Effector memory CD8-positive, alpha-beta T cell (primary cell): Measurements from ENCODE around the gene SHC4.
"Not testable (repeated sequence)": the region's sequence is repeated elsewhere in the genome, so short reads cannot be mapped to it uniquely, and the experiment has no call there.

Source experiments
- ATAC-seq: fragments of 150-1000 bp; cut with Tn5 transposase; replicated peaks from 2 replicates; pipeline ENCODE4 v1.10.0; 2021; ENCODE audit warnings: mild to moderate bottlenecking, moderate library complexity
- DNase-seq, 3 experiments: peaks; one replicate each; pipeline ENCODE4 v3.0.0; 2021
- H3K27ac Mint-ChIP-seq, 2 donors: one replicate each; pipeline ENCODE4 v1.8.0; 2022; ENCODE audit warnings: mild to moderate bottlenecking in 2 of 2, mixed read lengths in 2 of 2, moderate library complexity in 2 of 2
- H3K27me3 Mint-ChIP-seq, 2 donors: one replicate each; pipeline ENCODE4 v1.8.0; 2022; ENCODE audit warnings: mixed read lengths in 2 of 2
- H3K36me3 Mint-ChIP-seq: one replicate; pipeline ENCODE4 v1.8.0; 2022; ENCODE audit warnings: mild to moderate bottlenecking, moderate library complexity, mixed read lengths; ENCODE audit not compliant: insufficient read depth
- H3K4me1 Mint-ChIP-seq, 2 donors: one replicate each; pipeline ENCODE4 v1.8.0; 2022; ENCODE audit warnings: low read depth in 2 of 2, mixed read lengths in 2 of 2
- H3K4me3 Mint-ChIP-seq, 2 donors: one replicate each; pipeline ENCODE4 v1.8.0; 2022; ENCODE audit warnings: mild to moderate bottlenecking in 2 of 2, mixed read lengths in 2 of 2, moderate library complexity in 2 of 2
- H3K9me3 Mint-ChIP-seq, 2 donors: one replicate each; pipeline ENCODE4 v1.8.0; 2022; ENCODE audit warnings: mixed read lengths in 2 of 2

SHC4 gene

DNA sequence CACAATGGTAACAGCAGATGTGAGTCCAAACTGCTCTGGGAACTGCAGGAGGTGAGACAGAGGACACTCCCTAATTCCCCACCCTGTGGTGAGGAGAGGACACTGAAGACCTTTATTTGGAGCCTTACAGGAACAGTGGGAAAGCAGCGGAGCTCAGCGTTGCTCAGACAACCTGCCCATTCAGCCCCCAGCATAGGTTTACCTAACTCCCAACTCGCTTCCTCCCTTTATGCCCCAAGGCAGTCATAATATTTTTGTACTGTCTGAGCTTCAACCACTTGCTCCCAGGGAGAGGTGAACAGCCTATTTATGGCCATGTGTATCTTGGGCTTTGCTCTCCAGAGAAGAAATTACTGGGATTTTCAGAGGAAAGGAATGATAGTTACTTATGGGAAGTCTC lies 34.1 kb downstream of the SHC4 start:
- no peaks in the 10 kb centered on the region for H3K36me3 Mint-ChIP-seq
- H3K9me3 Mint-ChIP-seq: no peaks in the 10 kb centered on the region
- H3K27ac Mint-ChIP-seq: no peak overlapping the region
- H3K4me3 Mint-ChIP-seq: no peak overlapping the region
- ATAC-seq (no peak), DNase-seq (no peak)
- H3K27me3 Mint-ChIP-seq: peaks cover 29 to 47% of the 10 kb centered on the region in 2 donors
- peaks cover 0 to 2% of the 10 kb centered on the region in 2 donors for H3K4me1 Mint-ChIP-seq

- no peak overlapping the region for H3K4me3 Mint-ChIP-seq
- H3K4me1 Mint-ChIP-seq: peaks cover 0 to 2% of the 10 kb centered on the region in 2 donors
- no peak for ATAC-seq
- DNase-seq: no peak
- H3K27ac Mint-ChIP-seq: no peak overlapping the region
- no peaks in the 10 kb centered on the region for H3K9me3 Mint-ChIP-seq
- H3K36me3 Mint-ChIP-seq: no peaks in the 10 kb centered on the region
- peaks cover 29 to 47% of the 10 kb centered on the region in 2 donors for H3K27me3 Mint-ChIP-seq
These were observed 34.7 kb downstream of the SHC4 start for GRCh38 chr15:48928877-48929538.

DNA sequence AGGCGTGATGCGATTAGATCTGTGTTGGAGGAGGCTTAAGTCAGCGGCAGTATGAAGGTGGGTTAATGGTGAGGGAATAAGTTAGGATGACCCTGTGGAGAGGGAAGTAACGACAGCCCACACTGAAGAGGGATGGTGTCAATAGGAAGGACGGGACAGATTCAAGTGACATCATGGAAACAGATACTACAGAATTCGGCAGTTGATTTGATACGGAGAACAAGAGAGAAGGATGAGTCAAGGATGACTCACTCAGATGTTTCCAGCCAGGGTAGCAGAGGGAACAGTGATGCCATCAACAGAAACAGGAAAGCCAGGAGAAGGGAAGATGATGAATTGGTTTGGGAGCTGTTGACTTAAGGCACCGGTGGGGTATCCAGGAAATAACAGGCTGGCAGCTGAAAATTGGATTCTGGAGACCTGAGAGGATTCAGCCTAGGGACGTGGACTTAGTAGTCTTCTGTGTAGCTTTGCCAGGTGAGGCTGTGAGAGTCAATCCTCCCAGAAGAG lies 38.0 kb downstream of the SHC4 start:
- ATAC-seq: no peak
- peaks cover 0 to 2% of the 10 kb centered on the region in 2 donors for H3K4me1 Mint-ChIP-seq
- H3K4me3 Mint-ChIP-seq: no peak overlapping the region
- H3K9me3 Mint-ChIP-seq: no peaks in the 10 kb centered on the region
- no peaks in the 10 kb centered on the region for H3K36me3 Mint-ChIP-seq
- H3K27me3 Mint-ChIP-seq: peaks cover 43 to 47% of the 10 kb centered on the region in 2 donors
- DNase-seq: no peak
- no peak overlapping the region for H3K27ac Mint-ChIP-seq

- Mint-ChIP-seq H3K4me3 (no peak overlapping the region), H3K27me3 (peaks cover 47 to 55% of the 10 kb centered on the region in 2 donors), H3K36me3 (no peaks in the 10 kb centered on the region), H3K4me1 (peaks cover 0 to 2% of the 10 kb centered on the region in 2 donors), H3K9me3 (no peaks in the 10 kb centered on the region), H3K27ac (no peak overlapping the region)
- DNase-seq (no peak), ATAC-seq (no peak)
These were observed 39.0 kb downstream of the SHC4 start for GRCh38 chr15:48924528-48925393.

DNA sequence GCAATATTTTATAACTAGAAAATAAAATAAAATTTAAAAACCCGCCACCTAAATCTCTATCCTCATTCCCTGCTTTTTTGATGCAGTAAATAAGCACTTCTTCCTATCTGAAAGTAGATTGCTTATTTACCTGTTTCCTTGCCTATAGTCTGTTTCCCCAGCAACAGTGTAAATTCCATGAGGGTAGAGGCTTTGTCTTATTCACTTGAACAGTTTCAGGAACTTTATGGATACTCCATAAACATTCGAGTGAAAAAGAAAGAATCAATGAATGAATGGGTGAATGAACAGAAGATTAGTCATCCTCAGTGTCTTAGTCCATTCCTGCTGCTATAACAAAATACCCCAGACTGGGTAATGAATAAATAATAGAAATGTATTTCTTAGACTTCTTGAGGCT lies 41.7 kb downstream of the SHC4 start:
- ATAC-seq (no peak), DNase-seq (no peak)
- Mint-ChIP-seq H3K4me1 (peaks cover 0 to 2% of the 10 kb centered on the region in 2 donors), H3K9me3 (no peaks in the 10 kb centered on the region), H3K27ac (no peak overlapping the region), H3K4me3 (no peak overlapping the region), H3K27me3 (peaks cover 51 to 54% of the 10 kb centered on the region in 2 donors), H3K36me3 (no peaks in the 10 kb centered on the region)

- Mint-ChIP-seq H3K4me1 (no peaks in the 10 kb centered on the region), H3K27me3 (peaks cover 47 to 50% of the 10 kb centered on the region in 2 donors), H3K27ac (no peak overlapping the region), H3K36me3 (no peaks in the 10 kb centered on the region), H3K4me3 (no peak overlapping the region), H3K9me3 (no peaks in the 10 kb centered on the region)
- no peak for DNase-seq
- ATAC-seq: no peak
These were observed 47.0 kb downstream of the SHC4 start for GRCh38 chr15:48916721-48917120.

- DNase-seq (no peak), ATAC-seq (no peak)
- no peaks in the 10 kb centered on the region for H3K4me1 Mint-ChIP-seq
- H3K9me3 Mint-ChIP-seq: no peaks in the 10 kb centered on the region
- no peak overlapping the region for H3K4me3 Mint-ChIP-seq
- H3K36me3 Mint-ChIP-seq: no peaks in the 10 kb centered on the region
- no peak overlapping the region for H3K27ac Mint-ChIP-seq
- H3K27me3 Mint-ChIP-seq: peaks cover 52 to 56% of the 10 kb centered on the region in 2 donors
These were observed 47.9 kb downstream of the SHC4 start for GRCh38 chr15:48915861-48916260.

- DNase-seq (no peak), ATAC-seq (no peak)
- no peaks in the 10 kb centered on the region for H3K4me1 Mint-ChIP-seq
- H3K36me3 Mint-ChIP-seq: no peaks in the 10 kb centered on the region
- H3K4me3 Mint-ChIP-seq: no peak overlapping the region
- no peaks in the 10 kb centered on the region for H3K9me3 Mint-ChIP-seq
- H3K27ac Mint-ChIP-seq: no peak overlapping the region
- peaks cover 54 to 60% of the 10 kb centered on the region in 2 donors for H3K27me3 Mint-ChIP-seq
These were observed 49.0 kb downstream of the SHC4 start for GRCh38 chr15:48914717-48915116.

DNA sequence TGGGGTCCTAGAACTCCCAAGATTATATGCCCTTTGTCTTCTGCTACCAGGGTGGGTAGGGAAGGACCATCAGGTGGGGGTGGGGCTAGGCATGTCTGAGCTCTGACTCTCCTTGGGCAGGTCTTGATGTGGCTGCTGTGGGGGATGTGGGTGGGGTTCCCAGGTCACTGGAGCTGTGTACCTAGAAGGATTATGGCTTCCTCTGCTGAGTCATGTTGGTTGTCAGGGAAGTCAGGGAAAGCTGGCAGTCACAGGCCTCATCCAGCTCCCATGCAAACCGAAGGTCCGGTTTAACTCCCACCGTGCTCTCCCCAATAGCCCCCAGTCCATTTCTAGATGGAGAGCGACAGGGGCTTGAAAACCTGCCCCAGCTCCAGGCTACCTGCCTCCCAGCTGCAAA lies 50.6 kb downstream of the SHC4 start:
- H3K27ac Mint-ChIP-seq: no peak overlapping the region
- no peak overlapping the region for H3K4me3 Mint-ChIP-seq
- H3K36me3 Mint-ChIP-seq: no peaks in the 10 kb centered on the region

DNA sequence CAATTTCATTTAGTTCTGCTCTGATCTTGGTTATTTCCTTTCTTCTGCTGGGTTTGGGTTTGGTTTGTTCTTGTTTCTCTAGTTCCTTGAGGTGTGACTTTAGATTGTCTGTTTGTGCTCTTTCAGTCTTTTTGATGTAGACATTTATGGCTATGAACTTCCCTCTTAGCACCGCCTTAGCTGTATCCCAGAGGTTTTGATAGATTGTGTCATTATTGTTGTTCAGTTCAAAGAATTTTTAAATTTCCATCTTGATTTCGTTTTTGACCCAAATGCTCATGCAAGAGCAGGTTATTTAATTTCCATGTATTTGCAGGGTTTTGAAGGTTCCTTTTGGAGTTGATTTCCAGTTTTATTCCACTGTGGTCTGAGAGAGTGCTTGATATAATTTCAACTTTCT lies 53.2 kb downstream of the SHC4 start:
- peaks cover 27 to 35% of the 10 kb centered on the region in 2 donors for H3K27me3 Mint-ChIP-seq
- not testable (repeated sequence) for H3K4me3 Mint-ChIP-seq, H3K27ac Mint-ChIP-seq, H3K36me3 Mint-ChIP-seq, H3K4me1 Mint-ChIP-seq, H3K9me3 Mint-ChIP-seq, DNase-seq, ATAC-seq

More for the DNA sequence above, 50.6 kb downstream of the SHC4 start:
- peaks cover 52 to 58% of the 10 kb centered on the region in 2 donors for H3K27me3 Mint-ChIP-seq
- ATAC-seq (no peak), DNase-seq (no peak)
- H3K9me3 Mint-ChIP-seq: no peaks in the 10 kb centered on the region
- H3K4me1 Mint-ChIP-seq: no peaks in the 10 kb centered on the region

DNA sequence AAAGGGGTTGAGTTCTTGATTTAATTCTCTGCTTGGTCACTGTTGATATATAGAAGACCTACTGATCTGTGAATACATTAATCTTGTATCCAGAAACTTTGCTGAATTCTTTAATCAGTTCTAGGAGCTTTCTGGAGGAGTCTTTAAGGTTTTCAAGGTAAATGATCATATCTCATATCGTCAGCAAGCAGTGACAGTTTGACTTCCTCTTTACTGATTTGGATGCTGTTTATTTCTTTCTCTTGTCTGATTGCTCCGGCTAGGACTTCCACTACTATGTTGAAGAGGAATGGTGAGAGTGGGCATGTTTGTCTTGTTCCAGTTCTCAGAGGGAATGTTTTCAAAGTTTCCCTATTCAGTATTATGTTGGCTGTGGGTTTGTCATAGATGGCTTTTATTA lies 54.4 kb downstream of the SHC4 start:
- not testable (repeated sequence) for H3K36me3 Mint-ChIP-seq, H3K4me1 Mint-ChIP-seq, H3K4me3 Mint-ChIP-seq, ATAC-seq, H3K27ac Mint-ChIP-seq, H3K9me3 Mint-ChIP-seq, DNase-seq
- H3K27me3 Mint-ChIP-seq: peaks cover 27 to 35% of the 10 kb centered on the region in 2 donors

- Mint-ChIP-seq H3K36me3 (no peaks in the 10 kb centered on the region), H3K4me3 (no peak overlapping the region), H3K4me1 (no peaks in the 10 kb centered on the region), H3K27ac (no peak overlapping the region), H3K27me3 (peaks cover 9 to 22% of the 10 kb centered on the region in 2 donors), H3K9me3 (no peaks in the 10 kb centered on the region)
- no peak for DNase-seq
- no peak for ATAC-seq
These were observed 57.9 kb downstream of the SHC4 start for GRCh38 chr15:48905847-48906246.

- peaks cover 3 to 16% of the 10 kb centered on the region in 2 donors for H3K27me3 Mint-ChIP-seq
These were observed 58.5 kb downstream of the SHC4 start for GRCh38 chr15:48905216-48905615.

DNA sequence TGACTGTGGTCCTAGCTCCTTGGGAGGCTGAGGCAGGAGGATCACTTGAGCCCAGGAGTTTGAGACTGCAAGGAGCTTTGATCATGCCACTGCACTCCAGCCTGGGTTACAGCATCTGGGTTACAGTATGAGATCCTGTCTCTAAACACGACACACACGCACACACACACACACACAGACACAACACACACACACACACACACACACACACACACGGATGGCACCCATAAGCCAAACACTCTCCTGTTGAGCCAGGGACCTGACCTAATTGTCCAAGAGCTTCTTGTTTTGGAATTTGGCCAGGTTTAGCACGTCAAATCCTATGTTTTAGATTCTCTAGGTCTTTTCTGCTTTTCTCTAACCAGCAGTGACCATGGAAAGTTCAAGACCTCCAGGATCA lies 59.0 kb downstream of the SHC4 start:
- H3K4me3 Mint-ChIP-seq: no peak overlapping the region
- no peaks in the 10 kb centered on the region for H3K9me3 Mint-ChIP-seq
- ATAC-seq: no peak
- DNase-seq: no peak
- no peaks in the 10 kb centered on the region for H3K4me1 Mint-ChIP-seq
- peaks cover 0 to 11% of the 10 kb centered on the region in 2 donors for H3K27me3 Mint-ChIP-seq
- no peak overlapping the region for H3K27ac Mint-ChIP-seq
- H3K36me3 Mint-ChIP-seq: no peaks in the 10 kb centered on the region

More at GRCh38 chr15:48905216-48905615, 58.5 kb downstream of the SHC4 start:
- ATAC-seq (no peak), DNase-seq (no peak)
- no peak overlapping the region for H3K27ac Mint-ChIP-seq
- no peaks in the 10 kb centered on the region for H3K36me3 Mint-ChIP-seq
- H3K4me1 Mint-ChIP-seq: no peaks in the 10 kb centered on the region
- H3K9me3 Mint-ChIP-seq: no peaks in the 10 kb centered on the region
- H3K4me3 Mint-ChIP-seq: no peak overlapping the region
